ENCODE data around the gene PPIH. TPM values are rescaled to one million over a fixed set of nuclear protein-coding genes. Genes with fewer than 3 reads are reported as not detected.

PPIH gene
- total and polyA plus RNA-seq, 2 of the 13 experiments (the other 11 are each of a cell fraction or from before 2014, with no cell fraction given), result 29.9 to 72.6 TPM

- TF ChIP-seq MNT (IDR thresholded peaks at IDR 0.05), result no peak
Observed at GRCh38 chr1:42670425-42670824, 12.2 kb downstream of the PPIH start (continued).

DNA sequence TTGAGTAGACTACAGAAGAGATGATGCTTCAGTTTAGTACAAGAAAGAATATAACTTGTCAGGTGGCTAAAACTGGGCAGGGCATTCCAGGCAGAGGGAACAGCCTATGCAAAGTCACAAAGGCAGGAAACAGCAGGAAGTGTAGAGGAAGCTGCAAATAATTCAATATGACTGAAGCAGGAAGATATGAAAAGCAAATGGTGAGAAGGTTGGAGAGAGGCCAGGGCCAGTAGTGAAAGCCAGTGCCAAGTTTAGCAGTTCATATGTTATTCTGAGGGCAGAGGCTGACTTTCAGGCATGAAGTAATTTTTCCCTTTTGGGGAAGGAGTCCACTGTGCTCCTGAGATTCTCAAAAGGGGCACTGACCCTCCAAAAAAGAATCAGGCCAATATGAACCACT, 16.0 kb downstream of the PPIH start:
- BruUV-seq (replicated peaks), result no TSS peak
- CTCF ChIA-PET (ENCODE audit: low intra/inter-chr PET ratio, low total read pairs), result no interaction called here

More for the DNA sequence above, 16.0 kb downstream of the PPIH start:
- H4K20me1 ChIP-seq (ENCODE audit: insufficient read depth, low read length), result no peaks in the 10 kb centered on the region
- H3K36me3 ChIP-seq (replicated peaks in 1 of 2; ENCODE audit: control insufficient read depth in 1 of 2, insufficient read depth in 2 of 2, low read length in 2 of 2), result peaks cover 3 to 30% of the 10 kb centered on the region in 2 experiments
- H3K9ac ChIP-seq (ENCODE audit: insufficient read depth, low read depth, low read length), result no peak overlapping the region
- FAIRE-seq (no peak), DNase-seq (ENCODE audit: low spot score) (no peak), ATAC-seq (no peak)
- POLR2A ChIA-PET, result interaction anchor here (1.4 kb wide), 1 partner anchor 8 kb away, joined by 6 read pairs; the partner anchor contains the start of gene YBX1
- no peaks in the 10 kb centered on the region for H3K4me1 ChIP-seq (ENCODE audit: insufficient read depth, low read length)
- H3K4me3 ChIP-seq (replicated peaks in 1 of 3; ENCODE audit: insufficient read depth in 1 of 3, low read depth in 2 of 3, low read length in 3 of 3), result no peak overlapping the region
- H3K4me2 ChIP-seq (ENCODE audit: low read depth, low read length), result no peak overlapping the region
- in situ Hi-C loops (cut with HindIII; ENCODE audit: extremely low pct_ligation_motif_present, low pct_unique_long_range_greater_than_20kb), result no loop called here
- intact Hi-C loops (cut with micrococcal nuclease; ENCODE audit: unreplicated experiment), result no loop called here
- H3K79me2 ChIP-seq (ENCODE audit: insufficient read depth, low read length), result no peaks in the 10 kb centered on the region
- no peak overlapping the region for H3K27ac ChIP-seq (ENCODE audit: extremely low read length, insufficient read depth, low read length)
- H2AFZ ChIP-seq (ENCODE audit: low read length), result no peak overlapping the region
- no peaks in the 10 kb centered on the region for H3K27me3 ChIP-seq (ENCODE audit: control insufficient read depth in 1 of 2, insufficient read depth in 2 of 2, low read length in 2 of 2)
- TF ChIP-seq TOPORS (CRISPR knock-in tag; IDR thresholded peaks at IDR 0.05) (no peak), TSC22D2 (CRISPR knock-in tag; IDR thresholded peaks at IDR 0.05; ENCODE audit: borderline replicate concordance) (no peak), ZNF317 (CRISPR knock-in tag; IDR thresholded peaks at IDR 0.05) (no peak), ZSCAN9 (CRISPR knock-in tag; IDR thresholded peaks at IDR 0.05; ENCODE audit: borderline replicate concordance) (no peak), HNF4A (CRISPR knock-in tag; IDR thresholded peaks at IDR 0.05) (no peak), ZNF256 (CRISPR knock-in tag; conservative IDR thresholded peaks at IDR 0.05) (no peak), ZNF124 (CRISPR knock-in tag; IDR thresholded peaks at IDR 0.05) (no peak), HNRNPLL (IDR thresholded peaks at IDR 0.05; ENCODE audit: low read depth, low read length, poor library complexity, severe bottlenecking) (no peak), POGZ (CRISPR knock-in tag; IDR thresholded peaks at IDR 0.05) (no peak), SRSF9 (IDR thresholded peaks at IDR 0.05; ENCODE audit: borderline replicate concordance, insufficient read depth, low read depth, low read length, poor library complexity, severe bottlenecking) (no peak), ZNF280B (CRISPR knock-in tag; IDR thresholded peaks at IDR 0.05; ENCODE audit: borderline replicate concordance) (no peak), SALL2 (CRISPR knock-in tag; IDR thresholded peaks at IDR 0.05) (no peak), ATAD3A (CRISPR knock-in tag; IDR thresholded peaks at IDR 0.05) (no peak), ZSCAN25 (CRISPR knock-in tag; IDR thresholded peaks at IDR 0.05) (no peak)
- TF ChIP-seq, protein P1, sequence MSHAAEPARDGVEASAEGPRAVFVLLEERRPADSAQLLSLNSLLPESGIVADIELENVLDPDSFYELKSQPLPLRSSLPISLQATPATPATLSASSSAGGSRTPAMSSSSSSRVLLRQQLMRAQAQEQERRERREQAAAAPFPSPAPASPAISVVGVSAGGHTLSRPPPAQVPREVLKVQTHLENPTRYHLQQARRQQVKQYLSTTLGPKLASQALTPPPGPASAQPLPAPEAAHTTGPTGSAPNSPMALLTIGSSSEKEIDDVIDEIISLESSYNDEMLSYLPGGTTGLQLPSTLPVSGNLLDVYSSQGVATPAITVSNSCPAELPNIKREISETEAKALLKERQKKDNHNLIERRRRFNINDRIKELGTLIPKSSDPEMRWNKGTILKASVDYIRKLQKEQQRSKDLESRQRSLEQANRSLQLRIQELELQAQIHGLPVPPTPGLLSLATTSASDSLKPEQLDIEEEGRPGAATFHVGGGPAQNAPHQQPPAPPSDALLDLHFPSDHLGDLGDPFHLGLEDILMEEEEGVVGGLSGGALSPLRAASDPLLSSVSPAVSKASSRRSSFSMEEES (CRISPR knock-in tag; IDR thresholded peaks at IDR 0.05), result no peak
- TF ChIP-seq, protein P2, sequence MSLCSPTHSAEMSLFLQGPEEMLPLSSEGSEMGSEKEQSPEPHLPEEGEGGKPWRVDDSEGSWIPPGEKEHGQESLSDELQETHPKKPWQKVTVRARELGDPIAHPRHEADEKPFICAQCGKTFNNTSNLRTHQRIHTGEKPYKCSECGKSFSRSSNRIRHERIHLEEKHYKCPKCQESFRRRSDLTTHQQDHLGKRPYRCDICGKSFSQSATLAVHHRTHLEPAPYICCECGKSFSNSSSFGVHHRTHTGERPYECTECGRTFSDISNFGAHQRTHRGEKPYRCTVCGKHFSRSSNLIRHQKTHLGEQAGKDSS (CRISPR knock-in tag; IDR thresholded peaks at IDR 0.05; ENCODE audit: borderline replicate concordance, low read depth), result no peak
- TF ChIP-seq, protein P3, sequence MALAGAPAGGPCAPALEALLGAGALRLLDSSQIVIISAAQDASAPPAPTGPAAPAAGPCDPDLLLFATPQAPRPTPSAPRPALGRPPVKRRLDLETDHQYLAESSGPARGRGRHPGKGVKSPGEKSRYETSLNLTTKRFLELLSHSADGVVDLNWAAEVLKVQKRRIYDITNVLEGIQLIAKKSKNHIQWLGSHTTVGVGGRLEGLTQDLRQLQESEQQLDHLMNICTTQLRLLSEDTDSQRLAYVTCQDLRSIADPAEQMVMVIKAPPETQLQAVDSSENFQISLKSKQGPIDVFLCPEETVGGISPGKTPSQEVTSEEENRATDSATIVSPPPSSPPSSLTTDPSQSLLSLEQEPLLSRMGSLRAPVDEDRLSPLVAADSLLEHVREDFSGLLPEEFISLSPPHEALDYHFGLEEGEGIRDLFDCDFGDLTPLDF (CRISPR knock-in tag; IDR thresholded peaks at IDR 0.05), result no peak
- no peaks in the 10 kb centered on the region for H3K9me3 ChIP-seq (ENCODE audit: low read length)
